GM21423 (cell line): Measurements from ENCODE around the gene SDK2.

ENCODE experiments used
- ATAC-seq: cut with Tn5 transposase; IDR thresholded peaks from one replicate; pipeline ENCODE4 v1.9.1; 2021; ENCODE audit warnings: mild to moderate bottlenecking, moderate library complexity; ENCODE audit not compliant: unreplicated experiment

The SDK2 gene

GRCh38 chr17:73538445-73538844 is 105.8 kb downstream of the SDK2 start:
- ATAC-seq: no peak

GRCh38 chr17:73536700-73537605 is 107.3 kb downstream of the SDK2 start:
- no peak for ATAC-seq

GRCh38 chr17:73535746-73536145 is 108.5 kb downstream of the SDK2 start:
- ATAC-seq: no peak

GRCh38 chr17:73534209-73534909 is 109.9 kb downstream of the SDK2 start:
- ATAC-seq: no peak

GRCh38 chr17:73533781-73534180 is 110.5 kb downstream of the SDK2 start:
- no peak for ATAC-seq

- no peak for ATAC-seq
Measured at GRCh38 chr17:73533127-73533526, 111.1 kb downstream of the SDK2 start.

- ATAC-seq: no peak
Measured at GRCh38 chr17:73532421-73532901, 111.8 kb downstream of the SDK2 start.

- no peak for ATAC-seq
Measured at GRCh38 chr17:73531158-73531557, 113.1 kb downstream of the SDK2 start.

GRCh38 chr17:73528679-73529078 is 115.6 kb downstream of the SDK2 start:
- no peak for ATAC-seq

- ATAC-seq: no peak
Measured at GRCh38 chr17:73526952-73527351, 117.3 kb downstream of the SDK2 start.

GRCh38 chr17:73524941-73525679 is 119.1 kb downstream of the SDK2 start:
- ATAC-seq: no peak

GRCh38 chr17:73522696-73523095 is 121.5 kb downstream of the SDK2 start:
- ATAC-seq: no peak

- ATAC-seq: no peak
Measured at GRCh38 chr17:73522107-73522506, 122.1 kb downstream of the SDK2 start.

GRCh38 chr17:73521376-73521775 is 122.9 kb downstream of the SDK2 start:
- ATAC-seq: no peak

GRCh38 chr17:73520369-73520761 is 123.9 kb downstream of the SDK2 start:
- ATAC-seq: no peak

GRCh38 chr17:73519714-73520368 is 124.4 kb downstream of the SDK2 start:
- no peak for ATAC-seq

- ATAC-seq: no peak
Measured at GRCh38 chr17:73519011-73519410, 125.2 kb downstream of the SDK2 start.

- no peak for ATAC-seq
Measured at GRCh38 chr17:73516431-73516830, 127.8 kb downstream of the SDK2 start.

- ATAC-seq: no peak
Measured at GRCh38 chr17:73514146-73514863, 129.9 kb downstream of the SDK2 start.

GRCh38 chr17:73513426-73513825 is 130.8 kb downstream of the SDK2 start:
- ATAC-seq: no peak
